Testis (tissue), 2 donors: ENCODE data around the gene REM2.

ENCODE experiments used
- POLR2A ChIP-seq: fragments of 450-650 bp; IDR thresholded peaks from one replicate; pipeline ENCODE4 v1.6.1; 2017; ENCODE audit warnings: antibody characterized with exemption, mild to moderate bottlenecking, moderate library complexity
- TF ChIP-seq, protein P1 (sequence below), 3 experiments: fragments of 450-650 bp in 2 of 3; fragments of 200-600 bp in 1 of 3; sonication (generic) in 1 of 3; IDR thresholded peaks; one replicate each; pipeline ENCODE4 v1.5.1; 2016 to 2019; ENCODE audit warnings: antibody characterized with exemption in 3 of 3, mild to moderate bottlenecking in 2 of 3, moderate library complexity in 1 of 3

DNA sequence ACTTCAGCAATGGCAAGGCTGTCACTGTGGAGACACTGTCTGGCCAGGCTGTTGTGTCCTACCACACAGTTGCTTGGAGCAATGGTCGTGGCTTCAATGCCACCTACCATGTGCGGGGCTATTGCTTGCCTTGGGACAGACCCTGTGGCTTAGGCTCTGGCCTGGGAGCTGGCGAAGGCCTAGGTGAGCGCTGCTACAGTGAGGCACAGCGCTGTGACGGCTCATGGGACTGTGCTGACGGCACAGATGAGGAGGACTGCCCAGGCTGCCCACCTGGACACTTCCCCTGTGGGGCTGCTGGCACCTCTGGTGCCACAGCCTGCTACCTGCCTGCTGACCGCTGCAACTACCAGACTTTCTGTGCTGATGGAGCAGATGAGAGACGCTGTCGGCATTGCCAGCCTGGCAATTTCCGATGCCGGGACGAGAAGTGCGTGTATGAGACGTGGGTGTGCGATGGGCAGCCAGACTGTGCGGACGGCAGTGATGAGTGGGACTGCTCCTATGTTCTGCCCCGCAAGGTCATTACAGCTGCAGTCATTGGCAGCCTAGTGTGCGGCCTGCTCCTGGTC lies 7.2 kb upstream of the REM2 start:
- TF ChIP-seq, protein P1, sequence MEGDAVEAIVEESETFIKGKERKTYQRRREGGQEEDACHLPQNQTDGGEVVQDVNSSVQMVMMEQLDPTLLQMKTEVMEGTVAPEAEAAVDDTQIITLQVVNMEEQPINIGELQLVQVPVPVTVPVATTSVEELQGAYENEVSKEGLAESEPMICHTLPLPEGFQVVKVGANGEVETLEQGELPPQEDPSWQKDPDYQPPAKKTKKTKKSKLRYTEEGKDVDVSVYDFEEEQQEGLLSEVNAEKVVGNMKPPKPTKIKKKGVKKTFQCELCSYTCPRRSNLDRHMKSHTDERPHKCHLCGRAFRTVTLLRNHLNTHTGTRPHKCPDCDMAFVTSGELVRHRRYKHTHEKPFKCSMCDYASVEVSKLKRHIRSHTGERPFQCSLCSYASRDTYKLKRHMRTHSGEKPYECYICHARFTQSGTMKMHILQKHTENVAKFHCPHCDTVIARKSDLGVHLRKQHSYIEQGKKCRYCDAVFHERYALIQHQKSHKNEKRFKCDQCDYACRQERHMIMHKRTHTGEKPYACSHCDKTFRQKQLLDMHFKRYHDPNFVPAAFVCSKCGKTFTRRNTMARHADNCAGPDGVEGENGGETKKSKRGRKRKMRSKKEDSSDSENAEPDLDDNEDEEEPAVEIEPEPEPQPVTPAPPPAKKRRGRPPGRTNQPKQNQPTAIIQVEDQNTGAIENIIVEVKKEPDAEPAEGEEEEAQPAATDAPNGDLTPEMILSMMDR (IDR thresholded peaks at IDR 0.05) = no peak
- TF ChIP-seq POLR2A = no peak
